ENCODE data around the gene KCNG4.

Gene KCNG4

GRCh38 chr16:84239909-84240308, at the start of gene KCNG4:
Gene KCNG4 (minus strand): TSS chr16:84240012. CDS start chr16:84237485, 2,527 bp downstream.
- H3K27ac Mint-ChIP-seq = no peak within 1 kb of the TSS
- no peaks in the 10 kb centered on the region for H3K9me3 Mint-ChIP-seq
- no peaks in the 10 kb centered on the region for H3K4me1 Mint-ChIP-seq
- peaks cover 29% of the 10 kb centered on the region for H3K27me3 Mint-ChIP-seq
- no peak within 1 kb of the TSS for H3K4me3 Mint-ChIP-seq
- DNase-seq (no peak), ATAC-seq (no peak)
- no peaks in the 10 kb centered on the region for H3K36me3 Mint-ChIP-seq (ENCODE audit: low read depth)

- peaks cover 24% of the 10 kb centered on the region for H3K27me3 Mint-ChIP-seq
- no peak for DNase-seq
Observed at GRCh38 chr16:84288902-84289301, 49.1 kb upstream of the KCNG4 start.

GRCh38 chr16:84286578-84287240, 46.9 kb upstream of the KCNG4 start:
- no peak overlapping the region for H3K4me3 Mint-ChIP-seq
- peaks cover 22% of the 10 kb centered on the region for H3K27me3 Mint-ChIP-seq
- no peaks in the 10 kb centered on the region for H3K9me3 Mint-ChIP-seq
- H3K4me1 Mint-ChIP-seq = no peaks in the 10 kb centered on the region
- DNase-seq (no peak), ATAC-seq (no peak)
- no peak overlapping the region for H3K27ac Mint-ChIP-seq
- H3K36me3 Mint-ChIP-seq (ENCODE audit: low read depth) = no peaks in the 10 kb centered on the region

More at GRCh38 chr16:84288902-84289301, 49.1 kb upstream of the KCNG4 start:
- Mint-ChIP-seq H3K4me1 (peaks cover under 1% of the 10 kb centered on the region), H3K36me3 (ENCODE audit: low read depth) (no peaks in the 10 kb centered on the region), H3K27ac (no peak overlapping the region), H3K9me3 (no peaks in the 10 kb centered on the region), H3K4me3 (no peak overlapping the region)
- no peak for ATAC-seq

- peaks cover 12% of the 10 kb centered on the region for H3K27me3 Mint-ChIP-seq
- H3K9me3 Mint-ChIP-seq = no peaks in the 10 kb centered on the region
- H3K27ac Mint-ChIP-seq = no peak overlapping the region
Observed at GRCh38 chr16:84284154-84284722, 44.4 kb upstream of the KCNG4 start.

GRCh38 chr16:84283314-84284153, 43.7 kb upstream of the KCNG4 start:
- Mint-ChIP-seq H3K27me3 (peaks cover 10% of the 10 kb centered on the region), H3K36me3 (ENCODE audit: low read depth) (no peaks in the 10 kb centered on the region), H3K4me3 (no peak overlapping the region), H3K9me3 (no peaks in the 10 kb centered on the region), H3K27ac (no peak overlapping the region), H3K4me1 (no peaks in the 10 kb centered on the region)
- no peak for DNase-seq
- ATAC-seq = no peak

More at GRCh38 chr16:84284154-84284722, 44.4 kb upstream of the KCNG4 start:
- no peak overlapping the region for H3K4me3 Mint-ChIP-seq
- DNase-seq (no peak), ATAC-seq (no peak)
- H3K36me3 Mint-ChIP-seq (ENCODE audit: low read depth) = no peaks in the 10 kb centered on the region
- H3K4me1 Mint-ChIP-seq = no peaks in the 10 kb centered on the region

- no peaks in the 10 kb centered on the region for H3K9me3 Mint-ChIP-seq
- ATAC-seq (no peak), DNase-seq (no peak)
- H3K4me3 Mint-ChIP-seq = no peak overlapping the region
- no peaks in the 10 kb centered on the region for H3K4me1 Mint-ChIP-seq
- no peak overlapping the region for H3K27ac Mint-ChIP-seq
- H3K27me3 Mint-ChIP-seq = peaks cover 9% of the 10 kb centered on the region
- no peaks in the 10 kb centered on the region for H3K36me3 Mint-ChIP-seq (ENCODE audit: low read depth)
Observed at GRCh38 chr16:84282533-84282932, 42.7 kb upstream of the KCNG4 start.

GRCh38 chr16:84281074-84281473, 41.3 kb upstream of the KCNG4 start:
- ATAC-seq (no peak), DNase-seq (no peak)
- no peak overlapping the region for H3K27ac Mint-ChIP-seq
- H3K4me1 Mint-ChIP-seq = no peaks in the 10 kb centered on the region
- no peaks in the 10 kb centered on the region for H3K36me3 Mint-ChIP-seq (ENCODE audit: low read depth)
- H3K9me3 Mint-ChIP-seq = no peaks in the 10 kb centered on the region
- no peak overlapping the region for H3K4me3 Mint-ChIP-seq
- H3K27me3 Mint-ChIP-seq = peaks cover 9% of the 10 kb centered on the region

GRCh38 chr16:84279881-84280280, 40.1 kb upstream of the KCNG4 start:
- Mint-ChIP-seq H3K36me3 (ENCODE audit: low read depth) (no peaks in the 10 kb centered on the region), H3K9me3 (no peaks in the 10 kb centered on the region), H3K27ac (no peak overlapping the region), H3K4me3 (no peak overlapping the region), H3K27me3 (peaks cover 9% of the 10 kb centered on the region), H3K4me1 (no peaks in the 10 kb centered on the region)
- ATAC-seq (no peak), DNase-seq (no peak)

GRCh38 chr16:84278968-84279367, 39.2 kb upstream of the KCNG4 start:
- H3K36me3 Mint-ChIP-seq (ENCODE audit: low read depth) = no peaks in the 10 kb centered on the region
- H3K9me3 Mint-ChIP-seq = no peaks in the 10 kb centered on the region

GRCh38 chr16:84278333-84278732, 38.5 kb upstream of the KCNG4 start:
- Mint-ChIP-seq H3K27me3 (peaks cover 9% of the 10 kb centered on the region), H3K27ac (no peak overlapping the region), H3K36me3 (ENCODE audit: low read depth) (no peaks in the 10 kb centered on the region), H3K4me1 (no peaks in the 10 kb centered on the region), H3K4me3 (no peak overlapping the region), H3K9me3 (no peaks in the 10 kb centered on the region)
- ATAC-seq (no peak), DNase-seq (no peak)

More at GRCh38 chr16:84278968-84279367, 39.2 kb upstream of the KCNG4 start:
- H3K27me3 Mint-ChIP-seq = peaks cover 9% of the 10 kb centered on the region
- H3K4me1 Mint-ChIP-seq = no peaks in the 10 kb centered on the region
- DNase-seq = no peak
- H3K27ac Mint-ChIP-seq = no peak overlapping the region
- no peak overlapping the region for H3K4me3 Mint-ChIP-seq
- ATAC-seq = no peak

- H3K27ac Mint-ChIP-seq = no peak overlapping the region
Observed at GRCh38 chr16:84277244-84277823, 37.5 kb upstream of the KCNG4 start.

GRCh38 chr16:84275585-84276151, 35.9 kb upstream of the KCNG4 start:
- H3K27ac Mint-ChIP-seq = no peak overlapping the region
- H3K36me3 Mint-ChIP-seq (ENCODE audit: low read depth) = no peaks in the 10 kb centered on the region
- DNase-seq (no peak), ATAC-seq (no peak)
- no peak overlapping the region for H3K4me3 Mint-ChIP-seq
- no peaks in the 10 kb centered on the region for H3K9me3 Mint-ChIP-seq
- H3K27me3 Mint-ChIP-seq = peaks cover 6% of the 10 kb centered on the region
- no peaks in the 10 kb centered on the region for H3K4me1 Mint-ChIP-seq

More at GRCh38 chr16:84277244-84277823, 37.5 kb upstream of the KCNG4 start:
- ATAC-seq (peak; percentile 83), DNase-seq (peak; percentile 82)
- Mint-ChIP-seq H3K9me3 (no peaks in the 10 kb centered on the region), H3K36me3 (ENCODE audit: low read depth) (no peaks in the 10 kb centered on the region), H3K4me3 (no peak overlapping the region), H3K4me1 (no peaks in the 10 kb centered on the region), H3K27me3 (peaks cover 6% of the 10 kb centered on the region)

GRCh38 chr16:84274515-84274914, 34.7 kb upstream of the KCNG4 start:
- Mint-ChIP-seq H3K36me3 (ENCODE audit: low read depth) (no peaks in the 10 kb centered on the region), H3K27me3 (peaks cover 6% of the 10 kb centered on the region), H3K4me3 (no peak overlapping the region), H3K9me3 (no peaks in the 10 kb centered on the region), H3K27ac (no peak overlapping the region), H3K4me1 (no peaks in the 10 kb centered on the region)
- DNase-seq = no peak
- ATAC-seq = no peak

GRCh38 chr16:84272740-84273320, 33.0 kb upstream of the KCNG4 start:
- Mint-ChIP-seq H3K27me3 (peaks cover 4% of the 10 kb centered on the region), H3K4me1 (no peaks in the 10 kb centered on the region), H3K9me3 (no peaks in the 10 kb centered on the region), H3K27ac (no peak overlapping the region), H3K36me3 (ENCODE audit: low read depth) (no peaks in the 10 kb centered on the region), H3K4me3 (no peak overlapping the region)
- DNase-seq = no peak
- ATAC-seq = no peak

Measured in activated naive CD8-positive, alpha-beta T cell treated with anti-CD3 and anti-CD28 coated beads, Interleukin-2, amount 50 U/mL, for 24 hours (primary cell).